Measurements from ENCODE around the gene NIN. TPM values are rescaled to one million over a fixed set of nuclear protein-coding genes. Genes with fewer than 3 reads are reported as not detected.

The NIN gene
- total RNA-seq, 4 donors from 2014 or later, result 22.7 to 48.2 (median 36.8) TPM

DNA sequence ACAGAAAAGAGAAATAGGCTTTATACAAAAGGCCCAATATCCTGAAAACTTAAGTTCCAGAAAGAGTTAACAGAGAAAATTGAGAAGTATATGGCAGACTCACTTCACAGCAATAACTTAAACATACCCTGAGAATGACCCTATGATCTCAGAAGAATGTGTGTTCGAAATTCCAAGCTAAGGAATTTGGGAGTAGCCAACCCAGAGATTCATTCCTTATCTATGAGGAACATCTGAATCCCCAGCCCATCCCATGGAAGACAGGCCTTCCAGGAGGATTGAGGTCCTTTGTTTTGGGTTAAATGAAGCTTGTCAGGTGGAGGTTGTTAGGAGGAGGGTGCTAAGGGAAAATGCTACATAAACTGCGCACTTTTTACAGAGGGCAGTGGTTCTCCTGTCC lies 155.4 kb downstream of the NIN start:
- H3K4me1 ChIP-seq, result peaks cover 14% of the 10 kb centered on the region
- TF ChIP-seq EP300 (IDR thresholded peaks at IDR 0.05) (no peak), POLR2A (IDR thresholded peaks at IDR 0.05) (no peak), POLR2AphosphoS5 (IDR thresholded peaks at IDR 0.05) (no peak)
- TF ChIP-seq, protein P1, sequence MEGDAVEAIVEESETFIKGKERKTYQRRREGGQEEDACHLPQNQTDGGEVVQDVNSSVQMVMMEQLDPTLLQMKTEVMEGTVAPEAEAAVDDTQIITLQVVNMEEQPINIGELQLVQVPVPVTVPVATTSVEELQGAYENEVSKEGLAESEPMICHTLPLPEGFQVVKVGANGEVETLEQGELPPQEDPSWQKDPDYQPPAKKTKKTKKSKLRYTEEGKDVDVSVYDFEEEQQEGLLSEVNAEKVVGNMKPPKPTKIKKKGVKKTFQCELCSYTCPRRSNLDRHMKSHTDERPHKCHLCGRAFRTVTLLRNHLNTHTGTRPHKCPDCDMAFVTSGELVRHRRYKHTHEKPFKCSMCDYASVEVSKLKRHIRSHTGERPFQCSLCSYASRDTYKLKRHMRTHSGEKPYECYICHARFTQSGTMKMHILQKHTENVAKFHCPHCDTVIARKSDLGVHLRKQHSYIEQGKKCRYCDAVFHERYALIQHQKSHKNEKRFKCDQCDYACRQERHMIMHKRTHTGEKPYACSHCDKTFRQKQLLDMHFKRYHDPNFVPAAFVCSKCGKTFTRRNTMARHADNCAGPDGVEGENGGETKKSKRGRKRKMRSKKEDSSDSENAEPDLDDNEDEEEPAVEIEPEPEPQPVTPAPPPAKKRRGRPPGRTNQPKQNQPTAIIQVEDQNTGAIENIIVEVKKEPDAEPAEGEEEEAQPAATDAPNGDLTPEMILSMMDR (IDR thresholded peaks at IDR 0.05), result no peak
- H3K27ac ChIP-seq, result no peak overlapping the region
- no peaks in the 10 kb centered on the region for H3K27me3 ChIP-seq
- WGBS, result 70% methylated on average over 2 of the region's 2 CpGs
- no peak for DNase-seq (ENCODE audit: low spot score in 2 of 2)
- H3K4me3 ChIP-seq, result no peak overlapping the region
- no peaks in the 10 kb centered on the region for H3K36me3 ChIP-seq
- no peaks in the 10 kb centered on the region for H3K9me3 ChIP-seq

DNA sequence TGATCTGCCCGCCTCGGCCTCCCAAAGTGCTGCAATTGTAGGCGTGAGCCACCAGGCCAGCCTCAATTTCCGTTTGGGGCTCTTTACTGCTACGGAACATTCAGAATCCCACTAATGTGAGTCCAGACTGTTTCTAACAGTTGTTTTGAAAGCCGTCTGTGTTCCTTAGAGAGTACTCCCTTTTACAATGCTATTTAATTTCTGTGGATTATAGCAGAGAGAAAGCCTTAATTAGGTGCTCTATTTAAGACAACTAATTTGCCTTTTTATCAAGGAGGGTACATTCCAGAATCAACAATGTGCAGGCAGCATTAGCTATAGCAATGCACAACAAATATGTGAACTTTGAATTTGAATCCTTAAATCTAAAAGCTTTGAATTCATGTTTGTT lies 160.1 kb downstream of the NIN start:
- Histone ChIP-seq H3K27me3 (no peaks in the 10 kb centered on the region), H3K9me3 (no peaks in the 10 kb centered on the region), H3K4me3 (no peak overlapping the region), H3K36me3 (no peaks in the 10 kb centered on the region), H3K4me1 (peaks cover 20% of the 10 kb centered on the region), H3K27ac (peak overlapping the region; percentile 41)
- DNase-seq (ENCODE audit: low spot score in 2 of 2), result no peak
- 94% methylated on average over 6 of the region's 6 CpGs for WGBS
- no peak for TF ChIP-seq EP300 (IDR thresholded peaks at IDR 0.05)
- no peak for TF ChIP-seq POLR2AphosphoS5 (IDR thresholded peaks at IDR 0.05)
- TF ChIP-seq, protein P1 (IDR thresholded peaks at IDR 0.05), result no peak
- no peak for TF ChIP-seq POLR2A (IDR thresholded peaks at IDR 0.05)

DNA sequence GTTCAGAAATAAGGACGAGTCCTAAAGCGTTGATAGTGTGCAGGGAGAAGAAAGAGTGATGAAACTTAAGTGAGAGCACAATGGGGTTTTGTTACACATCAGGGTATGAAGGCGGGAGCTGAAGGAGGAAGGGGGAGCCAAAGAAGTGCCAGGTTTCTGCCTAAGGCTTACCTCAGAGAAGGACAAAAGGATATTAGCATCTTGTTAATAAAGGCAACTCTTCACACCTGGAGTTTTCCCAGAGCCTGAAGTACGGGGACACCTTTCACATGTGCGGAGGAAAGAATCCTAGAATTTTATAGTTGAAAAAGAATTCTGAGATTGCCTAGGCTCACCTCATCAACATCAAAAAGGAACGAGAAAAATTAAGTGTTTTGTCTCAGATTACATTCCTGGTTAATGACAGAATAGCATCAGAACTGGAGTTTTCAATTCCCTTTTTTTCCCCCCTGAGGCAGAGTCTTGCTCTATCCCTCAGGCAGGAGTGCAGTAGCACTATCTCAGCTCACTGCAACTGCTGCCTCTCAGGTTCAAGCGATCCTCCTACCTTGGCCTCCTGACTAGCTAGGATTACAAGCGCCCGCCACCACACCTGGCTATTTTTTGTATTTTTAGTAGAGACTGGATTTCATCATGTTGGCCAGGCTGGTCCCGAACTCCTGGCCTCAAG lies 160.6 kb downstream of the NIN start:
- no peak for DNase-seq (ENCODE audit: low spot score in 2 of 2)
- Histone ChIP-seq H3K36me3 (no peaks in the 10 kb centered on the region), H3K27ac (peak overlapping the region; percentile 41), H3K9me3 (no peaks in the 10 kb centered on the region), H3K4me1 (peaks cover 20% of the 10 kb centered on the region), H3K4me3 (no peak overlapping the region), H3K27me3 (no peaks in the 10 kb centered on the region)
- TF ChIP-seq POLR2AphosphoS5 (IDR thresholded peaks at IDR 0.05) (no peak), EP300 (IDR thresholded peaks at IDR 0.05) (no peak), POLR2A (IDR thresholded peaks at IDR 0.05) (no peak)
- TF ChIP-seq, protein P1 (IDR thresholded peaks at IDR 0.05), result no peak
- 80% methylated on average over 10 of the region's 10 CpGs for WGBS

Other genes starting within 250 kb of the NIN start
- 10 to 100 TPM; 23.3 to 40.0 (median 26.2) TPM for gene SAV1, start 162.9 kb downstream of the NIN start, total RNA-seq
- gene ABHD12B, start 40.9 kb upstream of the NIN start, total RNA-seq, result 10 to 100 TPM in 3 of 4 donors, 1 to 10 TPM in 1; 9.1 to 32.0 (median 25.2) TPM
- 10 to 100 TPM; 43.3 to 73.4 (median 48.4) TPM for gene PYGL, start 113.3 kb upstream of the NIN start, total RNA-seq